ENCODE measurements around the gene PEMT.

The PEMT gene

DNA sequence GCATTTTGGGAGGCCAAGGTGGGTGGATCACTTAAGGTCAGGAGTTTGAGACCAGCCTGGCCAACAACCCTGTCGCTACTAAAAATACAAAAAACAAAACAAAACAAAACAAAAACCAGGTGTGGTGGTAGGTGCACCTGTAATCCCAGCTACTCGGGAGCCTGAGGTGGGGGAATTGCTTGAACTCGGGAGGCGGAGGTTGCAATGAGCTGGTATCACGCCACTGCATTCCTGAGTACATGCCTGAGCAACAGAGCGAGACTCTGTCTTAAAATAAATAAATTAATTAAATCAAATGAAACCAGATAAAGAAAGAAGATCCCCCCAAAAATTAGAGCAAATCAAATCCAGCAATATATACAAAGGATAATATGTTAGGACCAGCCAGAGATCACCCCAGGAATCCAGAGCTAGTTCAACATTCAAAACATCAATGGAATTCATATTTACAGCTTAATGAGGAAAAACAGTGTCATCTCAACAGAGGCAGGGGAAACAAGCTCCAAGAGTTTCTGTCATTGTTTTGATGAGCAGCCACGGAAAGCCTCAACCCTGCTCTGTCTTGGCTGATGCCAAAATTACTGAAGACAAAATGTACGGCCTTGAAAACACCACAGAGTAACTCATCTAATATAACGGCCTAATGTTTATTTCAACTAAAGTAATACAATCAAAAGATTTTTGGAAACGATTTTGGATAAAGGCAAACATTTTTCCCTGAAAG lies 3.7 kb downstream of the PEMT start:
- TF ChIP-seq ZFX (IDR thresholded peaks at IDR 0.05; ENCODE audit: borderline replicate concordance) = no peak
- TF ChIP-seq, protein P1, sequence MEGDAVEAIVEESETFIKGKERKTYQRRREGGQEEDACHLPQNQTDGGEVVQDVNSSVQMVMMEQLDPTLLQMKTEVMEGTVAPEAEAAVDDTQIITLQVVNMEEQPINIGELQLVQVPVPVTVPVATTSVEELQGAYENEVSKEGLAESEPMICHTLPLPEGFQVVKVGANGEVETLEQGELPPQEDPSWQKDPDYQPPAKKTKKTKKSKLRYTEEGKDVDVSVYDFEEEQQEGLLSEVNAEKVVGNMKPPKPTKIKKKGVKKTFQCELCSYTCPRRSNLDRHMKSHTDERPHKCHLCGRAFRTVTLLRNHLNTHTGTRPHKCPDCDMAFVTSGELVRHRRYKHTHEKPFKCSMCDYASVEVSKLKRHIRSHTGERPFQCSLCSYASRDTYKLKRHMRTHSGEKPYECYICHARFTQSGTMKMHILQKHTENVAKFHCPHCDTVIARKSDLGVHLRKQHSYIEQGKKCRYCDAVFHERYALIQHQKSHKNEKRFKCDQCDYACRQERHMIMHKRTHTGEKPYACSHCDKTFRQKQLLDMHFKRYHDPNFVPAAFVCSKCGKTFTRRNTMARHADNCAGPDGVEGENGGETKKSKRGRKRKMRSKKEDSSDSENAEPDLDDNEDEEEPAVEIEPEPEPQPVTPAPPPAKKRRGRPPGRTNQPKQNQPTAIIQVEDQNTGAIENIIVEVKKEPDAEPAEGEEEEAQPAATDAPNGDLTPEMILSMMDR (IDR thresholded peaks at IDR 0.05) = no peak
- H3K27ac ChIP-seq = no peak overlapping the region

DNA sequence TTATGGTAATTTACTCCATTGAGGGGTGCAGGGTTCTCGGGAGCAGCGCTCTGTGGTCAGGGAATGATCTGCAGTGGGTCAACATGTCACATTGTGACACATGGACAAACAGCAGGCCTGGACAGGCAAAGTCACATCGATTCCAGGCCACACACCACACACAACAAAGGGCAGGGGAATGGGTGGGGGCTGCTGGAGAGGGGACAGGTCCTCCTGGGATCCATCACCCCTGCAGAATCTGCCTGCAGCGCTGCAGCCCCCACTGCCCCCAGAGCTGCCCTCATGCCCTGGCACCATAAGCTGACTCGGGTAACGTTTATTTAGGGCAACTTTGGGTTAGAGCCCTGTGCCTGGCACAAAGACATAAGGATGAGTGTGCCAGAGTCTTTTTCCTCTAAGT lies 9.1 kb downstream of the PEMT start:
- no peak overlapping the region for H3K27ac ChIP-seq
- TF ChIP-seq, protein P1 (IDR thresholded peaks at IDR 0.05) = no peak
- no peak for TF ChIP-seq ZFX (IDR thresholded peaks at IDR 0.05; ENCODE audit: borderline replicate concordance)

DNA sequence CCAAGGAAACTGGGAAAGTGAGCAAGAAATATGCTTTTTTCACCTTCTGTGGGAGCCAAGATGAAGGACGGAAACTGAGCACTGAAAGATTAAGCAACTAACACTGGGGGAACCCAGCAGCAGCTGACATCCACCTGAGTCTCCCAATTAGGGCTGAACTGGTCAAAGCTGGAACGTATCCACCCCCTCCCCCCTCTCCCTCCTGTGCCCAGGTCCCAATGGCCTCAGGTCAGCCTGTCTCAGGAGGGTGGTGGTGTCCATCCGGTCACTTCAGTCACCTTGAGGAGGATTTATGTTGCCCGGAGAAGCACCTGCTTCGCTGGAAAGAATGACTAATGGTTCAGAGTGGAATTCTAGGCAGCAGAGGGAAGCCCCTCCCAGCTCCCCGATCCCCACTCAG lies 10.0 kb downstream of the PEMT start:
- H3K27ac ChIP-seq = no peak overlapping the region
- TF ChIP-seq ZFX (IDR thresholded peaks at IDR 0.05; ENCODE audit: borderline replicate concordance) = no peak
- TF ChIP-seq, protein P1 (IDR thresholded peaks at IDR 0.05) = no peak

DNA sequence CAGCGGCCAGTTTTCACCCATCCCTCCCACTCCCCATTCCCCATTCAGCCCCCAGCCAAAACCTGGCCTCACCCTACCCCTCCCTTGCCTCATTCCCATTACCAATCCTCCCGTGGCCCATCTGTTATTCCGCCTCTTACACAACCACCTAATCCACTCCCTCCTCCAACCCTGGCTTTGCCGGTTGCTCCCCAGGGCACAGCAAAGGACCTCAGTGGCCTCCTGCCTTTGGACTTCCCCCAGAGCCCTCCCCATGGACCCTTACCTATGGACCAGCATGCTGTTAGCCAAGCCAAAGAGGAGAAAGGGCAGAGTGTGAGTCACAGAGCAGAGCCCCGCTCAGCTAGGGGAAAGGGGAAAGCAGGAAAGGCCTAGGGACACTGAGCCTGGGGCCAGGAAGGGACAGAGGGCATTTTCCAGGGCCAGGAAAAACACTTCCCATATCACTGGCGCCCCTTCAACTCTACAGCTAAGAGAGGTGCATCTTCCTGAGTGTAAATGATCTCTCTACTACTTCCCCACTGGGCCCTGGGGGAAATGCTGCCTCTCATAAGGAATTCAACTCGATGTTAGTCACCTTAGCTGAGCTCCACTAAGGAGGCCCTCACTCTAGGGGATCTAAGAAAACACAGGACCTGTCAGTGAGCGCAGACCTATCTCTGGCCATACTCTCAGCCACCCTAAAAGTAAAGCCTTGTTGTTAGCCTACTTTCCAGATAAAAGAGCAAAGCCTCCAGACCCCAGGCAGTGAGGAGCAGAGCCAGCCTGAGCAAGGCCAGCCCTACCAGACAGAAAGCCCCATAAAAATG lies 10.6 kb downstream of the PEMT start:
- no peak overlapping the region for H3K27ac ChIP-seq
- TF ChIP-seq, protein P1 (IDR thresholded peaks at IDR 0.05) = no peak
- no peak for TF ChIP-seq ZFX (IDR thresholded peaks at IDR 0.05; ENCODE audit: borderline replicate concordance)

DNA sequence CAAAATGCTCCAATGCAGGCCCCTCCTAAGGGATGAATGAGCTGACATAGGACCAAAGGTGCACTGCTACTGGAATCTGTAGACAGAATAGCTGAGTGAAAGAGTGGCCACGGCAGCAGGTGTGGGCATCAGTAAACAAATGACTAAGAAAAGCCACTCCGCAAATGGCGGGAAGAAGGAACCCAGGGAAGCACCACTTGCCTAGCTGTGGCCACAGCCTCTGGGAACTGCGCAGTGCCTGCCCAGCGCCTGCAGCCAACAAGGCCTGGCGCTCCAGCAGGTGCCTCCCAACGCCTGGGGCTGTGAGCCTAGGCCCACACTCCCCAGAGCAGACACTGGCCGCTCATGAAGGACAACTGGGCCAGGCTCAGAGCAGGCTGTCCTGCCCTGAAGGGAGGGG lies 11.8 kb downstream of the PEMT start:
- no peak overlapping the region for H3K27ac ChIP-seq
- TF ChIP-seq ZFX (IDR thresholded peaks at IDR 0.05; ENCODE audit: borderline replicate concordance) = no peak
- TF ChIP-seq, protein P1 (IDR thresholded peaks at IDR 0.05) = no peak

DNA sequence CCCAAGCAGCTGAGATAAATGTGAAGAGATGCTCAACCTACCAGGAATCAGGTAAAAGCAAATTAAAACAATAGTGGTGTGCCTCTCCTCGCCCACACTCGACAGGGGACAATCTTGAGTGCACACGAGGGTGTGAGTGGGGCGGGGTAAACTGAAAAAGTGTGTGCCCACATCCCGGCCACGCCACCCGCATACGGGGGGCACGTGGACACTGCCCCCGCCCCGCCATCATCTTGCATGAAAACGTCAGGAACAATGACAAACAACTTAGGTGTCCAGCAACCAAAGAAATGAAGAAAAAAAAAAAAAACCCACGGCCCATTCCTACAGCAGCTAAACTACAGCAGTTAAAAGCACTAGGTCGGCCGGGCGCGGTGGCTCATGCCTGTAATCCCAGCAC lies 14.1 kb downstream of the PEMT start:
- no peak overlapping the region for H3K27ac ChIP-seq
- no peak for TF ChIP-seq ZFX (IDR thresholded peaks at IDR 0.05; ENCODE audit: borderline replicate concordance)
- TF ChIP-seq, protein P1 (IDR thresholded peaks at IDR 0.05) = no peak

DNA sequence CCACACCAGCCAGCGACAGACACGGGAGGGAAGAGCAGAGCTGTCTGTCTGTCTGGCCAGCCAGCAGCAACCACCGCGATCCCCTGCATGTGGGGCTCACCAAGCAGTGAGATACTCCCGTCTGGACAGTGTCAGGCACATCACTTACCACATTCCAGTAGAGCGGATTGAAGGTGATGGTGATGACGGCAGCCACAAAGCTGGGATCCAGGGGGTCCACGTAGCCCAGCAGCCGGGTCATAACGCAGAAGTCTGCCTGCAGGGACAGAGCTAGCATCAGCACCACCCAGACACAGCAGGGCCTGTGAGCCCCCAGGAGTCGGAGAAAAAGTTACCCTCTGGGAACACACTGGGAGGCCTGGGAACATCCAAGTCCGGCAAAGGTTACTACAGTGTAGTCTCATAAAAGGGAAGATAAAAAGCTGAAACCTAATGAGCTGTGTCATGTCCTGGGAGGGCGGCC lies 14.7 kb downstream of the PEMT start:
- TF ChIP-seq, protein P1 (IDR thresholded peaks at IDR 0.05) = no peak
- no peak for TF ChIP-seq ZFX (IDR thresholded peaks at IDR 0.05; ENCODE audit: borderline replicate concordance)
- H3K27ac ChIP-seq = no peak overlapping the region
